Natural killer cell (primary cell): Measurements from ENCODE around the gene NTNG2. TPM values are rescaled to one million over a fixed set of nuclear protein-coding genes. Genes with fewer than 3 reads are reported as not detected.
A peak's percentile ranks its signal among the peaks of the same experiment; 100 is the strongest.

ENCODE experiments used
- ATAC-seq, 3 donors: fragments of 150-1000 bp in 2 of 3; fragments of 200-7000 bp in 1 of 3; cut with Tn5 transposase; 1 replicate in 1 of 3; 2 replicates in 2 of 3; pipeline ENCODE4 v1.10.0; 2021; ENCODE audit warnings: mild to moderate bottlenecking in 2 of 3, moderate library complexity in 2 of 3
- DNase-seq, 2 donors: peaks; one replicate each; pipeline versions ENCODE4 v3.0.0 to v3.0.0-alpha.2; 2013 to 2021; ENCODE audit warnings: mixed read lengths in 1 of 2
- H3K27ac ChIP-seq: one replicate; pipeline ENCODE4 v1.5.1; 2013; ENCODE audit warnings: mild to moderate bottlenecking, low read length
- H3K27me3 ChIP-seq: one replicate; pipeline ENCODE4 v1.6.1; 2013; ENCODE audit warnings: low read length; ENCODE audit not compliant: control insufficient read depth, insufficient read depth
- H3K36me3 ChIP-seq: one replicate; pipeline ENCODE4 v1.6.1; 2013; ENCODE audit warnings: low read length; ENCODE audit not compliant: control insufficient read depth, insufficient read depth
- H3K4me1 ChIP-seq: one replicate; pipeline ENCODE4 v1.6.1; 2013; ENCODE audit warnings: low read length; ENCODE audit not compliant: control insufficient read depth, insufficient read depth
- H3K4me3 ChIP-seq: one replicate; pipeline ENCODE4 v1.5.1; 2013; ENCODE audit warnings: low read length
- H3K9me3 ChIP-seq: one replicate; pipeline ENCODE4 v1.6.1; 2013; ENCODE audit warnings: low read length; ENCODE audit not compliant: control insufficient read depth, insufficient read depth
- H3K27ac Mint-ChIP-seq, 2 donors: one replicate each; pipeline ENCODE4 v1.8.0; 2022; ENCODE audit warnings: mild to moderate bottlenecking in 2 of 2, mixed read lengths in 2 of 2, moderate library complexity in 1 of 2
- H3K27me3 Mint-ChIP-seq, 2 donors: one replicate each; pipeline ENCODE4 v1.8.0; 2022; ENCODE audit warnings: low read depth in 2 of 2, mixed read lengths in 2 of 2
- H3K36me3 Mint-ChIP-seq: one replicate; pipeline ENCODE4 v1.8.0; 2022; ENCODE audit warnings: mixed read lengths
- H3K4me1 Mint-ChIP-seq, 2 donors: one replicate each; pipeline ENCODE4 v1.8.0; 2022; ENCODE audit warnings: mixed read lengths in 2 of 2
- H3K4me3 Mint-ChIP-seq: one replicate; pipeline ENCODE4 v1.8.0; 2022; ENCODE audit warnings: mild to moderate bottlenecking, moderate library complexity, mixed read lengths
- H3K9me3 Mint-ChIP-seq, 2 donors: one replicate each; pipeline ENCODE4 v1.8.0; 2022; ENCODE audit warnings: mixed read lengths in 2 of 2
- WGBS: methylation state at CpG from one replicate; pipeline ENCODE4 v1.1.7; 2013; ENCODE audit warnings: missing lambda C conversion rate; ENCODE audit not compliant: insufficient coverage; 5-methylcytosine and 5-hydroxymethylcytosine counted together
- intact Hi-C: fragments of 100-400 bp; cut with micrococcal nuclease; formaldehyde crosslinking; loops from one replicate; pipeline ENCODE4 v1.14.2; 2022
- total RNA-seq, 4 donors: library from RNA; stranded (reverse); fragments of 120-200 nt in 1 of 4; gene quantifications; one replicate each; pipeline versions ENCODE4 v1.2.3 to v1.2.4, GENCODE V29; 2013 to 2022
- TF ChIP-seq, protein P1 (sequence below): fragments of 200-600 bp; IDR thresholded peaks from one replicate; pipeline ENCODE4 v1.8.0; 2022; ENCODE audit warnings: antibody characterized with exemption

The NTNG2 gene
- total RNA-seq, 3 donors from 2014 or later (not counting 1 experiment from before 2014, with no cell fraction given), result 23.4 to 67.2 (median 32.6) TPM

DNA sequence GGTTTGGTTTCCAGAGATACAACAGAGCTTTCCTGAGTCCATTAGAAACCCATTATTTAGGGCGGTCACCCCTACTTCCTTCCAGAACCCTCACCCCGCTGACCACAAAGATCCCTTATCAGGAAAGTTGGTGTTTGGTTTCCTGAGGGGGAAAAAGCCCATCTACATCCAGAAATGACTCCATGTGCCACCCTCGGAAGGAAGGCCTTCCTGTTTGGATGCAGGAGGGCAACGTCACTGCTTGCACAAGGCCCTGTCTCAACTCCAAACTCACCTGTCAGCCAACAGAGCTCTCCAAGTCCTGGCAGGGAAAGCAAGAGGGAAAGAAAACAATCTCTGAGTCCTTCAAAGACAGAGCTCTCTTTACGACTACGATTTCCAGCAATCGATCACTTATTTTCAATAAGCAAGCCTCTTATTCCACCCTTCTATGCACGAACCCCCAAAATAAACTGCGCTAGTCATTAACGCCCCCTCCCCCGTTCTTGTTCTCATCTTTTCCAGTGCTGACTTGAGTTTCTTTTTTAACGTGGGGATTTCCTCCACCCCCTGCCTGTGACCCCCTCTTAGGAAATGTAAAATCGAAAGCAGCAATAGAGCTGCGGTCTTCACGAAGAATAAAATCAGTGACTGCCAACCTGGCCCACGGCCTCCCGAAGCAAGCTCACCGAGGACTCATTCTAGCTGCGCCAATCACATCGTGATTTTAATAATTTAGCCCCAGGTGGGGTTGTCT is 35.7 kb upstream of the NTNG2 start:
- Mint-ChIP-seq H3K4me3 (no peak overlapping the region), H3K27ac (no peak overlapping the region), H3K9me3 (no peaks in the 10 kb centered on the region), H3K27me3 (peaks cover 55 to 57% of the 10 kb centered on the region in 2 donors), H3K4me1 (peaks cover 8 to 9% of the 10 kb centered on the region in 2 donors), H3K36me3 (no peaks in the 10 kb centered on the region)
- TF ChIP-seq, protein P1, sequence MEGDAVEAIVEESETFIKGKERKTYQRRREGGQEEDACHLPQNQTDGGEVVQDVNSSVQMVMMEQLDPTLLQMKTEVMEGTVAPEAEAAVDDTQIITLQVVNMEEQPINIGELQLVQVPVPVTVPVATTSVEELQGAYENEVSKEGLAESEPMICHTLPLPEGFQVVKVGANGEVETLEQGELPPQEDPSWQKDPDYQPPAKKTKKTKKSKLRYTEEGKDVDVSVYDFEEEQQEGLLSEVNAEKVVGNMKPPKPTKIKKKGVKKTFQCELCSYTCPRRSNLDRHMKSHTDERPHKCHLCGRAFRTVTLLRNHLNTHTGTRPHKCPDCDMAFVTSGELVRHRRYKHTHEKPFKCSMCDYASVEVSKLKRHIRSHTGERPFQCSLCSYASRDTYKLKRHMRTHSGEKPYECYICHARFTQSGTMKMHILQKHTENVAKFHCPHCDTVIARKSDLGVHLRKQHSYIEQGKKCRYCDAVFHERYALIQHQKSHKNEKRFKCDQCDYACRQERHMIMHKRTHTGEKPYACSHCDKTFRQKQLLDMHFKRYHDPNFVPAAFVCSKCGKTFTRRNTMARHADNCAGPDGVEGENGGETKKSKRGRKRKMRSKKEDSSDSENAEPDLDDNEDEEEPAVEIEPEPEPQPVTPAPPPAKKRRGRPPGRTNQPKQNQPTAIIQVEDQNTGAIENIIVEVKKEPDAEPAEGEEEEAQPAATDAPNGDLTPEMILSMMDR, result no peak
- H3K4me3 ChIP-seq, result no peak overlapping the region
- intact Hi-C loops, result no loop called here
- no peaks in the 10 kb centered on the region for H3K36me3 ChIP-seq
- WGBS, result 32% methylated on average over 18 of the region's 20 CpGs
- peak in 1 of 3 donors; percentile 36 for ATAC-seq
- no peaks in the 10 kb centered on the region for H3K9me3 ChIP-seq
- peak in 1 of 2 donors; percentile 13 for DNase-seq
- no peaks in the 10 kb centered on the region for H3K4me1 ChIP-seq
- no peak overlapping the region for H3K27ac ChIP-seq
- H3K27me3 ChIP-seq, result peaks cover 10% of the 10 kb centered on the region

DNA sequence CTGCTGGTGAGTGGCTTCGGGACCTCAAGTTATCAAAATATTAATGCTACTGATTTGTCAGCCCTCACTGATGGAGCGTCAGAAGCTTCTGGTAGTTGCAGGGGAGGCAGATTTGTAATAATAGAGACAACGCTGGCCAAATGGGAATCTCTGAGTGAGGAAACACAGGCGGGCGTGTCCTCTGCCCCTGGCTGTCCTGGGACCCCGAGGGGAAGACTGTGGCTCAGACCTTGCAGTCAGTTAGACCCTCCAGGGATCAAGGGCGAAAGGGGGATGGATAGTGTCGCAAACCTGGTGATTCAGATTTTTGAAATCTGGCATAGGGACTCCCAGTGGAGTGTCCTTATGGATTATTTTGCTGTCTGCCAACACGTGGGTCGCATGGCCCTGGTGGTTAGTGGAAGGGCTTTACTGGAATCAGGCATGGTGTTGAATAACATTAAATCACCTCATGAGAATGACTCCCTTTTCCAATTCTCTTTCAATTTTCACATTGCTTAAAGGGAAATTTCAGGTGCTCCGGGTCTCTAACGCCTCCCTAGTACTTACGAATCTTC is 35.1 kb upstream of the NTNG2 start:
- H3K27me3 Mint-ChIP-seq, result peaks cover 51 to 57% of the 10 kb centered on the region in 2 donors
- no peak for DNase-seq
- TF ChIP-seq, protein P1, result no peak
- WGBS, result 66% methylated on average over 13 of the region's 13 CpGs
- H3K36me3 Mint-ChIP-seq, result no peaks in the 10 kb centered on the region
- H3K4me1 Mint-ChIP-seq, result peaks cover 8 to 9% of the 10 kb centered on the region in 2 donors
- H3K27ac ChIP-seq, result no peak overlapping the region
- H3K4me3 Mint-ChIP-seq, result no peak overlapping the region
- H3K4me1 ChIP-seq, result no peaks in the 10 kb centered on the region
- no peak overlapping the region for H3K4me3 ChIP-seq
- intact Hi-C loops, result no loop called here
- no peak overlapping the region for H3K27ac Mint-ChIP-seq
- no peaks in the 10 kb centered on the region for H3K36me3 ChIP-seq
- peaks cover 12% of the 10 kb centered on the region for H3K27me3 ChIP-seq
- ATAC-seq, result no peak
- no peaks in the 10 kb centered on the region for H3K9me3 ChIP-seq
- H3K9me3 Mint-ChIP-seq, result no peaks in the 10 kb centered on the region

DNA sequence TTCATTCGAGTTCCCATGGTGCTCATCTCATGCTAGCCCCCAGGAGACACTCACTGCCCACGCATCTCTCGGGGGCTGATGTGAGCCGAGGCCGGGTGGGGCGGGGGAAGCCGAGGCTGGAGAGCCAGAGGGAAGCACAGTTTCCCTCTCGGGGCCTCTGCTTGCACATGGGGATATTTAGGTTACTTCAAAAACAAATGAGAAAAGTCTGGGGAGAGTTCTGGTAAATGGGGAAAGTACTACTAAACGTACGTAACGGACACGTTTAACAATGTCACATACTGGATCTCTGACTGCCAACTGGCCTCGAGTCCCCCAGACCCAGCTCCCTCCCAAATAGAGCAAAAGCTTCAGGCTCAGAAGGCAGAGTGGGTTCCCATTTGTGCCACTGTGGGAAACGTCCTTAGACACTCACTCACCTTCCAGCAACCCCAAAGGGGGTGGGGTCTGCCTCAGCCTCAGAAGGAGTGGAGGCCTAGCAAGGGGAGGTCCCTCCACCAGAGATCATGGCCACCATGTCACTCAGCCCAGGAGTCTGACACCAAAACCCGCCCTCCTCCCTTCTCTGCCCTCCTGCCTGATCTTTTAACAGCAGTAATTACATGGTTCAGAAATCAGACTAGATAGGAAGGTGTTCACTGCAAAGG is 33.8 kb upstream of the NTNG2 start:
- peaks cover 13% of the 10 kb centered on the region for H3K27me3 ChIP-seq
- no peak for DNase-seq

More for the DNA sequence above, 33.8 kb upstream of the NTNG2 start:
- Histone ChIP-seq H3K4me3 (no peak overlapping the region), H3K9me3 (no peaks in the 10 kb centered on the region), H3K4me1 (no peaks in the 10 kb centered on the region), H3K27ac (no peak overlapping the region), H3K36me3 (no peaks in the 10 kb centered on the region)
- H3K27me3 Mint-ChIP-seq, result peaks cover 44 to 57% of the 10 kb centered on the region in 2 donors
- no peaks in the 10 kb centered on the region for H3K36me3 Mint-ChIP-seq
- ATAC-seq, result no peak
- TF ChIP-seq, protein P1, result no peak
- H3K4me1 Mint-ChIP-seq, result peaks cover 8 to 9% of the 10 kb centered on the region in 2 donors
- WGBS, result 77% methylated on average over 15 of the region's 15 CpGs
- intact Hi-C loops, result no loop called here
- H3K4me3 Mint-ChIP-seq, result no peak overlapping the region
- no peak overlapping the region for H3K27ac Mint-ChIP-seq
- no peaks in the 10 kb centered on the region for H3K9me3 Mint-ChIP-seq
